ENCODE measurements around the gene CES2.

The CES2 gene

DNA sequence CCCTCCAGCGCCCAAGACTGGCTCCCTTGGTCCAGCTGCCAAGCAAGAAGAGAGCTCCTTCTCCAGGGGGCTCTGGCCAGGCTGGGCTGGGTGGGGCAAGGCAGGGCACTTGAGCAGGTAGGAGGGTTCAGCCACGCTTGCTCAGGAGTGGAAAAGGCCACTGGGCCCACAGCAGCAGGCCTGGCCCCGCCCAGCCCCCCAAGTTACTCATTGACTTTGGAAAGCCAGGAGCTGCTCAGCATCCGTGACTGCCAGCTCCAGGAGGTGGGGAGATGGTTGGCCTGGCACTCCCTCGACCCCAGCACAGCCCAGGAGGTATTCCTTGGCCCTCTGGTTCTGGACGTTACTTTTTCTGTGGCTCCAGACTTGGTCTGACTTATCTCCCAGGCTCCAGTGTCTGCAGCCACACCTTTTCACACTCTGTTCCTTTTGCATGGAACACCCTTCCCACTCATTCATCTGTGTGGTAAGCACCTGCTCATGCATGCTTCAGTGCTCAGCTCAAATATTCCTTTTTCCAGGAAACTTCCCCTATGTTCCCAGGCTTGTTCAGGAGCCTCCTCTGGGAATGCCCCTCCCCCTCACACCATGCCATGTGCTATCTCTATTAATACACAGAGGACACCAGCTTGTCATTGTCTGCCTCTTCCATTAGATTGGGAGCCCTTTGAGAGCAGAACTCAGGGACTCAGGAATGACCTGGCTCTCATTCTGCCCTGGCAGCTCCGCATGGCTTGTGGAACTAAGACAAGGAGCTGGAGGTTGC lies 16.3 kb upstream of the CES2 start, which contains the start of gene CDH16:
Gene CDH16 (minus strand): TSS at position 83 of the 766 bp plus-strand sequence. CDS start 820 bp downstream, outside the sequence.
- H3K4me3 ChIP-seq (replicated peaks in 1 of 2; ENCODE audit: low read depth in 2 of 2, low read length in 2 of 2) = no peak within 1 kb of the TSS
- TF ChIP-seq, protein P1, sequence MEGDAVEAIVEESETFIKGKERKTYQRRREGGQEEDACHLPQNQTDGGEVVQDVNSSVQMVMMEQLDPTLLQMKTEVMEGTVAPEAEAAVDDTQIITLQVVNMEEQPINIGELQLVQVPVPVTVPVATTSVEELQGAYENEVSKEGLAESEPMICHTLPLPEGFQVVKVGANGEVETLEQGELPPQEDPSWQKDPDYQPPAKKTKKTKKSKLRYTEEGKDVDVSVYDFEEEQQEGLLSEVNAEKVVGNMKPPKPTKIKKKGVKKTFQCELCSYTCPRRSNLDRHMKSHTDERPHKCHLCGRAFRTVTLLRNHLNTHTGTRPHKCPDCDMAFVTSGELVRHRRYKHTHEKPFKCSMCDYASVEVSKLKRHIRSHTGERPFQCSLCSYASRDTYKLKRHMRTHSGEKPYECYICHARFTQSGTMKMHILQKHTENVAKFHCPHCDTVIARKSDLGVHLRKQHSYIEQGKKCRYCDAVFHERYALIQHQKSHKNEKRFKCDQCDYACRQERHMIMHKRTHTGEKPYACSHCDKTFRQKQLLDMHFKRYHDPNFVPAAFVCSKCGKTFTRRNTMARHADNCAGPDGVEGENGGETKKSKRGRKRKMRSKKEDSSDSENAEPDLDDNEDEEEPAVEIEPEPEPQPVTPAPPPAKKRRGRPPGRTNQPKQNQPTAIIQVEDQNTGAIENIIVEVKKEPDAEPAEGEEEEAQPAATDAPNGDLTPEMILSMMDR (IDR thresholded peaks at IDR 0.05; ENCODE audit: low read depth, low read length) = no peak

GRCh38 chr16:66919569-66920298 lies 15.6 kb upstream of the CES2 start:
- H3K4me3 ChIP-seq (replicated peaks in 1 of 2; ENCODE audit: low read depth in 2 of 2, low read length in 2 of 2) = no peak overlapping the region
- TF ChIP-seq, protein P1 (IDR thresholded peaks at IDR 0.05; ENCODE audit: low read depth, low read length) = no peak
- DNase-seq (ENCODE audit: low read depth in 2 of 2) = no peak

More for the DNA sequence above, 16.3 kb upstream of the CES2 start, which contains the start of gene CDH16:
- no peak for DNase-seq (ENCODE audit: low read depth in 2 of 2)

GRCh38 chr16:66920299-66920590 lies 15.1 kb upstream of the CES2 start:
- H3K4me3 ChIP-seq (replicated peaks in 1 of 2; ENCODE audit: low read depth in 2 of 2, low read length in 2 of 2) = no peak overlapping the region
- no peak for DNase-seq (ENCODE audit: low read depth in 2 of 2)
- TF ChIP-seq, protein P1 (IDR thresholded peaks at IDR 0.05; ENCODE audit: low read depth, low read length) = no peak

DNA sequence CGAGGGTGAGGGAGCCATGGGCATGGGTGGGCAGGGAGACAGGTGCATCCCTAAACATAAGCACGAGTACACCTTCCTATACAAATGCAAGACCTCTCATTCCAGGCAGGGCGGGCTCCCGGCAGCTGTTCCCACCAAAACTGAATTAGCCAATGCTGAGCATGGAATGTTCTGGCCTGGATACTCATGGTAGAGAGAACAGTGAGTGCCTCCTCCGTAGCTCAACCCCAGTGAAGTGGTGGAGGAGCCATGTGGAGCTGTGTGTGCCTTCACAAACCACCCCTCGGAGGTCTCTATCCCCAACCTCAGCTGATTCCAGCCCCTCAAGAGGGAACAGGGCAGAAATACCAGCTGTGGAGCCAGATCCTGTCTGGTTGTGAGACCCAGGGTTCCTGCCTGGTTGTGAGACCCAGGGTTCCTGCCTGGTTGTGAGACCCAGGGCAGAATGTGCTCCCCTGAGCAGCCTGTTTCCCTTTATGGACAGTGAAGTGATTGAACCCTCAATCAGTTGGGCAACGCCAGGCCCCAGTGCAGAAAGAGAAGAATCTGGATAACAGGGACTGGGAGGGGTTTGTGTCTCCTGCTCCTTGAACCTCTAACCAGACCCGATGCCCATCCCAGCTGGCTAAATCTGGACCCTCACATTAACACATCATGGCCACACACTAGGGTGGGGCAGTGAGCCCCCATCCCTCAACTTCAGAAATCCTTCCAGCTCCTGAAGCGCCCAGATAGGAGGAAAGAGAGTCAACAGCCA lies 14.2 kb upstream of the CES2 start:
- DNase-seq (ENCODE audit: low read depth in 2 of 2) = no peak
- TF ChIP-seq, protein P1 (IDR thresholded peaks at IDR 0.05; ENCODE audit: low read depth, low read length) = no peak
- no peak overlapping the region for H3K4me3 ChIP-seq (replicated peaks in 1 of 2; ENCODE audit: low read depth in 2 of 2, low read length in 2 of 2)

- H3K4me3 ChIP-seq (replicated peaks in 1 of 2; ENCODE audit: low read depth in 2 of 2, low read length in 2 of 2) = no peak overlapping the region
- TF ChIP-seq, protein P1 (IDR thresholded peaks at IDR 0.05; ENCODE audit: low read depth, low read length) = no peak
- DNase-seq (ENCODE audit: low read depth in 2 of 2) = no peak
Observed at GRCh38 chr16:66921729-66922450, 13.4 kb upstream of the CES2 start.

- DNase-seq (ENCODE audit: low read depth in 2 of 2) = peak; percentile 80 to 88
Observed at GRCh38 chr16:66923247-66923731, 12.0 kb upstream of the CES2 start.

More at GRCh38 chr16:66923247-66923731, 12.0 kb upstream of the CES2 start:
- TF ChIP-seq, protein P1 (IDR thresholded peaks at IDR 0.05; ENCODE audit: low read depth, low read length) = no peak
- H3K4me3 ChIP-seq (replicated peaks in 1 of 2; ENCODE audit: low read depth in 2 of 2, low read length in 2 of 2) = no peak overlapping the region

All from cardiac fibroblast (primary cell).